Neutrophil (primary cell): ENCODE results near the gene SLFN12L.

ENCODE experiments used
- H3K27ac ChIP-seq: fragments of 200-600 bp; sonication (generic); 2 replicates; pipeline ENCODE4 v1.5.1; 2016; ENCODE audit warnings: mild to moderate bottlenecking, moderate library complexity
- H3K27me3 ChIP-seq: fragments of 200-600 bp; sonication (generic); 2 replicates; pipeline ENCODE4 v1.6.0; 2016; ENCODE audit warnings: mild to moderate bottlenecking
- H3K36me3 ChIP-seq: fragments of 200-600 bp; sonication (generic); 2 replicates; pipeline ENCODE4 v1.5.1; 2017
- H3K4me1 ChIP-seq, 2 experiments: fragments of 200-600 bp in 1 of 2; sonication (generic) in 1 of 2; 1 replicate in 1 of 2; 2 replicates in 1 of 2; pipeline versions ENCODE4 v1.5.1 to v1.6.1; 2013 to 2016; ENCODE audit warnings: low read depth in 1 of 2, low read length in 1 of 2, mild to moderate bottlenecking in 1 of 2, moderate library complexity in 1 of 2; ENCODE audit not compliant: control insufficient read depth in 1 of 2, insufficient read depth in 1 of 2
- H3K4me3 ChIP-seq, 2 experiments: fragments of 200-600 bp in 1 of 2; sonication (generic) in 1 of 2; 1 replicate in 1 of 2; 2 replicates in 1 of 2; pipeline ENCODE4 v1.5.1; 2013 to 2016; ENCODE audit warnings: low read depth in 1 of 2, low read length in 1 of 2, mild to moderate bottlenecking in 1 of 2, moderate library complexity in 1 of 2
- H3K9me3 ChIP-seq: fragments of 200-600 bp; sonication (generic); 2 replicates; pipeline ENCODE4 v1.5.1; 2016
- CTCF ChIP-seq: fragments of 200-600 bp; sonication (generic); IDR thresholded peaks from 2 replicates; pipeline ENCODE4 v1.5.1; 2016; ENCODE audit warnings: antibody characterized with exemption

Gene SLFN12L

GRCh38 chr17:35423761-35424160 is 113.7 kb downstream of the SLFN12L start:
- Histone ChIP-seq H3K4me3 (no peak overlapping the region), H3K36me3 (peaks cover 2% of the 10 kb centered on the region)

More at GRCh38 chr17:35423761-35424160, 113.7 kb downstream of the SLFN12L start:
- Histone ChIP-seq H3K27me3 (peaks cover 3% of the 10 kb centered on the region), H3K27ac (no peak overlapping the region), H3K4me1 (no peaks in the 10 kb centered on the region), H3K9me3 (no peaks in the 10 kb centered on the region)
- no peak for TF ChIP-seq CTCF
